CD4-positive, alpha-beta T cell (primary cell): ENCODE measurements around the gene DYNLRB1. TPM values are rescaled to one million over a fixed set of nuclear protein-coding genes. Genes with fewer than 3 reads are reported as not detected.
A peak's percentile ranks its signal among the peaks of the same experiment; 100 is the strongest.

ENCODE experiments used
- ATAC-seq: fragments of 200-7000 bp; cut with Tn5 transposase; one replicate; pipeline ENCODE4 v1.10.0; 2022; ENCODE audit warnings: mild to moderate bottlenecking; ENCODE audit not compliant: poor library complexity
- CTCF ChIA-PET: fragments of 350-600 bp; sonication (Branson Sonifier 250); formaldehyde crosslinking; loops from one replicate; lab custom pipeline; 2021; ENCODE audit warnings: antibody characterized with exemption, inconsistent platforms; lab: Charles Lee
- POLR2A ChIA-PET: fragments of 350-600 bp; sonication (Branson Sonifier 250); formaldehyde crosslinking; loops from one replicate; lab custom pipeline; 2021; ENCODE audit warnings: antibody characterized with exemption, inconsistent platforms; lab: Charles Lee
- DNase-seq, 14 experiments: peaks; one replicate each; pipeline ENCODE4 v3.0.0-alpha.2; 2013 to 2020; ENCODE audit warnings: mixed read lengths in 2 of 14
- H3K27ac ChIP-seq, 2 donors: one replicate each; pipeline versions ENCODE4 v1.5.1 to v1.7.0; 2013; ENCODE audit warnings: low read length in 2 of 2, low read depth in 1 of 2, mild to moderate bottlenecking in 1 of 2
- H3K27me3 ChIP-seq, 2 experiments: 1 replicate in 1 of 2; 2 replicates in 1 of 2; pipeline versions ENCODE4 v1.6.1 to v1.7.0; 2013; ENCODE audit warnings: low read length in 2 of 2, control low read depth in 1 of 2, mild to moderate bottlenecking in 1 of 2, moderate library complexity in 1 of 2; ENCODE audit not compliant: insufficient read depth in 2 of 2, control insufficient read depth in 1 of 2
- H3K36me3 ChIP-seq: one replicate; pipeline ENCODE4 v1.6.1; 2013; ENCODE audit warnings: low read length, control low read depth; ENCODE audit not compliant: insufficient read depth
- H3K4me1 ChIP-seq: one replicate; pipeline ENCODE4 v1.6.1; 2013; ENCODE audit warnings: low read length, control low read depth; ENCODE audit not compliant: insufficient read depth
- H3K4me3 ChIP-seq: one replicate; pipeline ENCODE4 v1.5.1; 2013; ENCODE audit warnings: mild to moderate bottlenecking, low read length, moderate library complexity
- H3K9me3 ChIP-seq, 2 experiments: 1 replicate in 1 of 2; 2 replicates in 1 of 2; pipeline versions ENCODE4 v1.6.1 to v1.7.0; 2013; ENCODE audit warnings: low read length in 2 of 2, mild to moderate bottlenecking in 2 of 2, control low read depth in 1 of 2, moderate library complexity in 1 of 2; ENCODE audit not compliant: control insufficient read depth in 1 of 2, insufficient read depth in 1 of 2
- H3K27ac Mint-ChIP-seq: one replicate; pipeline ENCODE4 v1.8.0; 2020; ENCODE audit warnings: mixed read lengths
- H3K27me3 Mint-ChIP-seq: one replicate; pipeline ENCODE4 v1.8.0; 2021; ENCODE audit warnings: mixed read lengths
- H3K36me3 Mint-ChIP-seq: one replicate; pipeline ENCODE4 v1.8.0; 2021; ENCODE audit warnings: low read depth, mixed read lengths
- H3K4me1 Mint-ChIP-seq: one replicate; pipeline ENCODE4 v1.8.0; 2021; ENCODE audit warnings: low read depth, mixed read lengths
- H3K4me3 Mint-ChIP-seq: one replicate; pipeline ENCODE4 v1.8.0; 2020; ENCODE audit warnings: mild to moderate bottlenecking, mixed read lengths
- H3K9me3 Mint-ChIP-seq: one replicate; pipeline ENCODE4 v1.8.0; 2020; ENCODE audit warnings: mixed read lengths
- CTCF ChIP-seq: fragments of 200-600 bp; IDR thresholded peaks from one replicate; pipeline ENCODE4 v1.8.0; 2022; ENCODE audit warnings: antibody characterized with exemption, mild to moderate bottlenecking
- intact Hi-C, 2 experiments: fragments of 100-400 bp; cut with DNase I in 1 of 2; cut with micrococcal nuclease in 1 of 2; formaldehyde crosslinking; loops; one replicate each; pipeline versions ENCODE4 v1.15.1 to v1.9.0; 2023 to 2025; cut with DNase I, micrococcal nuclease
- total RNA-seq, 174 experiments: library from RNA in 2 of 174; stranded (reverse) in 2 of 174; gene quantifications; one replicate each; pipeline ENCODE4 v1.2.3 and lab custom pipeline; 2021 to 2026

DYNLRB1 gene
- total RNA-seq, 2 experiments from 2014 or later: 38.3 to 40.3 TPM

GRCh38 chr20:34570859-34571306 is 54.7 kb downstream of the DYNLRB1 start:
- peak overlapping the region; percentile 45 for H3K27ac Mint-ChIP-seq
- no peaks in the 10 kb centered on the region for H3K4me1 Mint-ChIP-seq
- Histone ChIP-seq H3K27ac (no peak overlapping the region), H3K27me3 (no peaks in the 10 kb centered on the region), H3K4me3 (no peak overlapping the region), H3K36me3 (peaks cover 42% of the 10 kb centered on the region), H3K4me1 (peaks cover 2% of the 10 kb centered on the region), H3K9me3 (no peaks in the 10 kb centered on the region)
- TF ChIP-seq CTCF: no peak
- no peak overlapping the region for H3K4me3 Mint-ChIP-seq
- DNase-seq: peak in 2 of 14 experiments; percentile 22 to 33
- intact Hi-C loops: no loop called here
- no peak for ATAC-seq
- peaks cover 60% of the 10 kb centered on the region for H3K36me3 Mint-ChIP-seq
- ChIA-PET POLR2A (no interaction called here), CTCF (interaction anchor here (1.2 kb wide), 1 partner anchor 9 kb away, joined by 3 read pairs; no protein-coding TSS in a partner anchor)
- H3K27me3 Mint-ChIP-seq: no peaks in the 10 kb centered on the region
- no peaks in the 10 kb centered on the region for H3K9me3 Mint-ChIP-seq

- Histone ChIP-seq H3K9me3 (no peaks in the 10 kb centered on the region), H3K27ac (no peak overlapping the region), H3K4me1 (peaks cover 2% of the 10 kb centered on the region), H3K4me3 (no peak overlapping the region), H3K36me3 (peaks cover 38% of the 10 kb centered on the region), H3K27me3 (no peaks in the 10 kb centered on the region)
- peak overlapping the region; percentile 45 for H3K27ac Mint-ChIP-seq
- DNase-seq (no peak), ATAC-seq (no peak)
- POLR2A ChIA-PET: no interaction called here
- peaks cover 60% of the 10 kb centered on the region for H3K36me3 Mint-ChIP-seq
- no peaks in the 10 kb centered on the region for H3K4me1 Mint-ChIP-seq
- no peak for TF ChIP-seq CTCF
- CTCF ChIA-PET: no interaction called here
- H3K9me3 Mint-ChIP-seq: no peaks in the 10 kb centered on the region
- no peak overlapping the region for H3K4me3 Mint-ChIP-seq
- no peaks in the 10 kb centered on the region for H3K27me3 Mint-ChIP-seq
- intact Hi-C loops: no loop called here
Observed at GRCh38 chr20:34571753-34572152, 55.5 kb downstream of the DYNLRB1 start.

GRCh38 chr20:34573541-34574300 is 57.5 kb downstream of the DYNLRB1 start:
- Histone ChIP-seq H3K27me3 (no peaks in the 10 kb centered on the region), H3K36me3 (peaks cover 30% of the 10 kb centered on the region), H3K4me1 (peaks cover 2% of the 10 kb centered on the region), H3K9me3 (no peaks in the 10 kb centered on the region), H3K27ac (no peak overlapping the region), H3K4me3 (no peak overlapping the region)
- intact Hi-C loops: no loop called here
- no peak overlapping the region for H3K4me3 Mint-ChIP-seq
- peaks cover 4% of the 10 kb centered on the region for H3K4me1 Mint-ChIP-seq
- POLR2A ChIA-PET: interaction anchor here (0.6 to 0.8 kb wide), 2 partner anchors 130 to 230 kb away, joined by 3 to 4 read pairs; partner anchors contain the start of gene TP53INP2
- no peak for TF ChIP-seq CTCF
- H3K9me3 Mint-ChIP-seq: no peaks in the 10 kb centered on the region
- H3K27ac Mint-ChIP-seq: no peak overlapping the region
- ATAC-seq: no peak
- H3K36me3 Mint-ChIP-seq: peaks cover 55% of the 10 kb centered on the region
- DNase-seq: no peak
- CTCF ChIA-PET: no interaction called here
- H3K27me3 Mint-ChIP-seq: no peaks in the 10 kb centered on the region
